GM12878 (cell line): ENCODE measurements around the gene ABCC5. TPM values are rescaled to one million over a fixed set of nuclear protein-coding genes. Genes with fewer than 3 reads are reported as not detected.

Experiments used
- MLLT1 ChIP-seq: fragments of 450-650 bp; IDR thresholded peaks from 2 replicates; pipeline ENCODE4 v1.6.1; 2016; ENCODE audit warnings: mild to moderate bottlenecking
- MTA3 ChIP-seq: IDR thresholded peaks from 2 replicates; pipeline ENCODE4 v1.6.1; 2012; ENCODE audit warnings: low read length, inconsistent platforms, borderline replicate concordance
- SMARCA5 ChIP-seq: fragments of 450-650 bp; IDR thresholded peaks from 2 replicates; pipeline ENCODE4 v1.6.1; 2017; ENCODE audit warnings: mild to moderate bottlenecking
- SREBF1 ChIP-seq: IDR thresholded peaks from 2 replicates; pipeline ENCODE4 v1.6.1; 2012; ENCODE audit warnings: mild to moderate bottlenecking, low read length
- SREBF2 ChIP-seq: IDR thresholded peaks from 2 replicates; pipeline ENCODE4 v1.6.1; 2012; ENCODE audit warnings: mild to moderate bottlenecking, low read length
- YBX1 ChIP-seq: fragments of 450-650 bp; IDR thresholded peaks from 2 replicates; pipeline ENCODE4 v1.6.1; 2016; ENCODE audit warnings: antibody characterized with exemption
- polyA plus RNA-seq, 11 experiments: library from polyadenylated mRNA; depleted of rRNA in 4 of 11; unstranded in 6 of 11; stranded (reverse) in 5 of 11; fragments of >200 nt; fragmentation: Nextera tagmentation in 4 of 11; fragmentation: Illumina TruSeq in 1 of 11; extraction: Ambion mirVana in 4 of 11; extraction: Trizol in 1 of 11; gene quantifications; 1 replicate in 1 of 11; 2 replicates in 10 of 11; pipeline versions ENCODE4 v1.2.1 to v1.2.3, GENCODE V29; 2011 to 2016; ENCODE audit warnings: inconsistent platforms in 2 of 11, missing spikeins in 2 of 11, low read depth in 1 of 11
- total RNA-seq, 4 experiments: library from RNA; depleted of rRNA in 3 of 4; stranded (reverse); fragments of >200 nt in 3 of 4; fragmentation: Illumina TruSeq in 1 of 4; extraction: Trizol in 1 of 4; gene quantifications; 2 replicates each; pipeline versions ENCODE4 v1.2.1 to v1.2.3, GENCODE V29; 2013 to 2021
- TF ChIP-seq, protein P1 (sequence below): IDR thresholded peaks from 2 replicates; pipeline ENCODE4 v1.6.1; 2012; ENCODE audit warnings: improper control_type of control experiment, low read depth, low read length; ENCODE audit not compliant: insufficient replicate concordance

Gene ABCC5
- total and polyA plus RNA-seq, 10 of the 15 experiments (the other 5 are each of a cell fraction or from before 2014, with no cell fraction given), result 6.0 to 17.8 (median 9.7) TPM

- TF ChIP-seq, protein P1, sequence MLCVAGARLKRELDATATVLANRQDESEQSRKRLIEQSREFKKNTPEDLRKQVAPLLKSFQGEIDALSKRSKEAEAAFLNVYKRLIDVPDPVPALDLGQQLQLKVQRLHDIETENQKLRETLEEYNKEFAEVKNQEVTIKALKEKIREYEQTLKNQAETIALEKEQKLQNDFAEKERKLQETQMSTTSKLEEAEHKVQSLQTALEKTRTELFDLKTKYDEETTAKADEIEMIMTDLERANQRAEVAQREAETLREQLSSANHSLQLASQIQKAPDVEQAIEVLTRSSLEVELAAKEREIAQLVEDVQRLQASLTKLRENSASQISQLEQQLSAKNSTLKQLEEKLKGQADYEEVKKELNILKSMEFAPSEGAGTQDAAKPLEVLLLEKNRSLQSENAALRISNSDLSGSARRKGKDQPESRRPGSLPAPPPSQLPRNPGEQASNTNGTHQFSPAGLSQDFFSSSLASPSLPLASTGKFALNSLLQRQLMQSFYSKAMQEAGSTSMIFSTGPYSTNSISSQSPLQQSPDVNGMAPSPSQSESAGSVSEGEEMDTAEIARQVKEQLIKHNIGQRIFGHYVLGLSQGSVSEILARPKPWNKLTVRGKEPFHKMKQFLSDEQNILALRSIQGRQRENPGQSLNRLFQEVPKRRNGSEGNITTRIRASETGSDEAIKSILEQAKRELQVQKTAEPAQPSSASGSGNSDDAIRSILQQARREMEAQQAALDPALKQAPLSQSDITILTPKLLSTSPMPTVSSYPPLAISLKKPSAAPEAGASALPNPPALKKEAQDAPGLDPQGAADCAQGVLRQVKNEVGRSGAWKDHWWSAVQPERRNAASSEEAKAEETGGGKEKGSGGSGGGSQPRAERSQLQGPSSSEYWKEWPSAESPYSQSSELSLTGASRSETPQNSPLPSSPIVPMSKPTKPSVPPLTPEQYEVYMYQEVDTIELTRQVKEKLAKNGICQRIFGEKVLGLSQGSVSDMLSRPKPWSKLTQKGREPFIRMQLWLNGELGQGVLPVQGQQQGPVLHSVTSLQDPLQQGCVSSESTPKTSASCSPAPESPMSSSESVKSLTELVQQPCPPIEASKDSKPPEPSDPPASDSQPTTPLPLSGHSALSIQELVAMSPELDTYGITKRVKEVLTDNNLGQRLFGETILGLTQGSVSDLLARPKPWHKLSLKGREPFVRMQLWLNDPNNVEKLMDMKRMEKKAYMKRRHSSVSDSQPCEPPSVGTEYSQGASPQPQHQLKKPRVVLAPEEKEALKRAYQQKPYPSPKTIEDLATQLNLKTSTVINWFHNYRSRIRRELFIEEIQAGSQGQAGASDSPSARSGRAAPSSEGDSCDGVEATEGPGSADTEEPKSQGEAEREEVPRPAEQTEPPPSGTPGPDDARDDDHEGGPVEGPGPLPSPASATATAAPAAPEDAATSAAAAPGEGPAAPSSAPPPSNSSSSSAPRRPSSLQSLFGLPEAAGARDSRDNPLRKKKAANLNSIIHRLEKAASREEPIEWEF, result no peak
- TF ChIP-seq MLLT1 (peak; percentile 15; the same call in 1 of the 2 replicates), MTA3 (no peak), SMARCA5 (peak; percentile 97), SREBF1 (peak; percentile 91), SREBF2 (no peak), YBX1 (no peak)
Measured at GRCh38 chr3:183884427-183885296, 133.0 kb downstream of the ABCC5 start, which contains the start of gene PARL (continued).
